LNCaP clone FGC (cell line): ENCODE measurements around the gene THBS3.
"Not testable (repeated sequence)": the region's sequence is repeated elsewhere in the genome, so short reads cannot be mapped to it uniquely, and the experiment has no call there.

Experiments
- DNase-seq: peaks from one replicate; pipeline ENCODE4 v3.0.0-alpha.2; 2011; ENCODE audit warnings: low read depth
- H3K4me3 ChIP-seq: 2 replicates; pipeline ENCODE4 v1.5.1; 2011; ENCODE audit warnings: mild to moderate bottlenecking, low read depth, low read length, control low read depth
- TF ChIP-seq, protein P1 (sequence below): IDR thresholded peaks from 2 replicates; pipeline ENCODE4 v1.5.1; 2012; ENCODE audit warnings: mild to moderate bottlenecking; ENCODE audit not compliant: control insufficient read depth, insufficient read depth; ENCODE audit errors: extremely low read depth

THBS3 gene

DNA sequence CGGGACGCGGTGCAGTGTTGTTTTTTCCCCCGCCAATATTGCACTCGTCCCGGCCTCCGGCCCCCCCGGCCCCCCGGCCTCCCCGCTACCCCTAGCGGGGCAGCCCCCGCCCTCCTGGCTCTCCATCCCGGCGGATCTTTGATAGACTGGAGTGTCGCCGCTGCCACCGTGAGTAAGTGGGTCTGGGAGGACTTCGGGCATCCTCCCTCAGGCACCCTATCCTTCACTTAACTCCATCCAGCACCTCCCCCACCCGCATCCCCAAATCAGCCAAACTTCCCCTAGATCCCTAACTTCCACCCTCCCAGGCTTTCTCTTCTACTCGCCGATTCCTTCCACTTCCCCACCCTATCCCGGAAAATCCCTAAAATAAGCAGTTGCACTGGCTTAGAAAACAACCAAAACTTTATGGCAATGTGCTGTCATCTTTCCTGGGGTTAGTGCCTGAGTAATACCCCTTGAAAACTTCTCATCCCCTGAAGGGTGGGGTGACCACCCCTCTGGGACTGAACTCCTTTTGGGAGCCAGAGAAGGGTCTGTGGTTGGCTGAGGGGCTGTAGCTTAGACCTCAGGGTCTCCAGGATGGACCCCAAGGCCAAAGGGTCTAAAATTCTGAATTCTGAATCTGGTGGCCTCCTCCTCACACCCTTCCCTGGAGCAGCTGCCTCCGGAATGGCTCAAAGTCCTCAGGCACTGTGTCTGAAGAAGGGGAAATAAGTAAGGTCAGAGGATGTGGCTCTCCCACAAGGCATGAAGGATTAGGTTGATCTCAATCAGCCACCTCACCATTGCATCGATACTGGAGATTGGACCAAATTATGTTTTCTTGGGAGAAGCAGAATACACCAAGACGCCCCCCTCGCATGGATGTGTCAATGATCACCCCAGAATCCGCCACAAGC is 12.2 kb downstream of the THBS3 start:
- DNase-seq: no peak
- TF ChIP-seq, protein P1, sequence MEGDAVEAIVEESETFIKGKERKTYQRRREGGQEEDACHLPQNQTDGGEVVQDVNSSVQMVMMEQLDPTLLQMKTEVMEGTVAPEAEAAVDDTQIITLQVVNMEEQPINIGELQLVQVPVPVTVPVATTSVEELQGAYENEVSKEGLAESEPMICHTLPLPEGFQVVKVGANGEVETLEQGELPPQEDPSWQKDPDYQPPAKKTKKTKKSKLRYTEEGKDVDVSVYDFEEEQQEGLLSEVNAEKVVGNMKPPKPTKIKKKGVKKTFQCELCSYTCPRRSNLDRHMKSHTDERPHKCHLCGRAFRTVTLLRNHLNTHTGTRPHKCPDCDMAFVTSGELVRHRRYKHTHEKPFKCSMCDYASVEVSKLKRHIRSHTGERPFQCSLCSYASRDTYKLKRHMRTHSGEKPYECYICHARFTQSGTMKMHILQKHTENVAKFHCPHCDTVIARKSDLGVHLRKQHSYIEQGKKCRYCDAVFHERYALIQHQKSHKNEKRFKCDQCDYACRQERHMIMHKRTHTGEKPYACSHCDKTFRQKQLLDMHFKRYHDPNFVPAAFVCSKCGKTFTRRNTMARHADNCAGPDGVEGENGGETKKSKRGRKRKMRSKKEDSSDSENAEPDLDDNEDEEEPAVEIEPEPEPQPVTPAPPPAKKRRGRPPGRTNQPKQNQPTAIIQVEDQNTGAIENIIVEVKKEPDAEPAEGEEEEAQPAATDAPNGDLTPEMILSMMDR: no peak
- peak overlapping the region; percentile 48 for H3K4me3 ChIP-seq

DNA sequence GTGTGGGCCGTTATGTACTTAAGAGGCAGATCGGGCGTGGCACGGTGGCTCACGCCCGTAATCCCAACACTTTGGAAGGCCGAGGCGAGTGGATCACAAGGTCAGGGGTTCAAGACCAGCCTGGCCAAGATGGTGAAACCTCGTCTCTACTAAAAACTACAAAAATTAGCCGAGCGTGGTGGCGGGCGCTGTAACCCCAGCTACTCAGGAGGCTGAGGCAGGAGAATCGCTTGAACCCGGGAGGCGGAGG is 13.8 kb downstream of the THBS3 start:
- DNase-seq: not testable (repeated sequence)
- H3K4me3 ChIP-seq: peak overlapping the region; percentile 40; the same call in 1 of the 2 replicates

DNA sequence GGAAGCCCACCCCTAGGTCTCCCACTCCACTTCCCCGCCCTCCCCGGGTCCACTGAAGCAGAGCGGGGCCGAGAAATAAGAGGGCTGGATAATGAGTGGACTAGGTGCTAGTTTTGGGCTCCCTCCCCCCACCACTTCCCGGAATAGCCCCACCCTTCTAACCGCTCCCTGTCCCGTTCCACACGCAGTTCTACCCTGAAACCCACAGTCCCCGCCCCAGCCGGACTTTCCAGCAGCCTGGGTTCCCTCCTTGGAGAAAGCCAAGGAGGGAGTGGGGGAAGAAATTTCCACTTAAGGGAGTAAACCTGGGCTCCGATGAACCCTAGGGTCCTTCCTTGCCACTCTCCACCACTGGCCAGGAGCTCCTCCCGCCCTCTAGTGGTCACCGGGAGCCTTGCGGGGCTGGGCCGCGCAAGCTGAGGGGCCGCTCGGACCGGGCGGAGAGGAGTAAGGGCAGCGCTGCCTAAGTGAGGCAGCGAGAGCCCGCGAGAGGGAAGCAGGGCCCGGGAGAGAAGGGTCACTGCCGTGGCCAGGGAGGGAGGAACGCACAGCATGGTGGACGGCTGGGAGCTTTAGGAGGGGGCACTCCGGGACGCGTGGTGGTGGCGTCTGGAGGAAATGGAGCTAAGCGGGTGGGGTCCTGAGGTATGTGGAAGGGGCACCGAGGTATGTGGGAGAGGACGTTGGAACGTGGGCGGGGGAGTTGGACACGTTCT is 14.3 kb downstream of the THBS3 start:
- DNase-seq: no peak
- H3K4me3 ChIP-seq: peak overlapping the region; percentile 40
- TF ChIP-seq, protein P1: peak; percentile 98

DNA sequence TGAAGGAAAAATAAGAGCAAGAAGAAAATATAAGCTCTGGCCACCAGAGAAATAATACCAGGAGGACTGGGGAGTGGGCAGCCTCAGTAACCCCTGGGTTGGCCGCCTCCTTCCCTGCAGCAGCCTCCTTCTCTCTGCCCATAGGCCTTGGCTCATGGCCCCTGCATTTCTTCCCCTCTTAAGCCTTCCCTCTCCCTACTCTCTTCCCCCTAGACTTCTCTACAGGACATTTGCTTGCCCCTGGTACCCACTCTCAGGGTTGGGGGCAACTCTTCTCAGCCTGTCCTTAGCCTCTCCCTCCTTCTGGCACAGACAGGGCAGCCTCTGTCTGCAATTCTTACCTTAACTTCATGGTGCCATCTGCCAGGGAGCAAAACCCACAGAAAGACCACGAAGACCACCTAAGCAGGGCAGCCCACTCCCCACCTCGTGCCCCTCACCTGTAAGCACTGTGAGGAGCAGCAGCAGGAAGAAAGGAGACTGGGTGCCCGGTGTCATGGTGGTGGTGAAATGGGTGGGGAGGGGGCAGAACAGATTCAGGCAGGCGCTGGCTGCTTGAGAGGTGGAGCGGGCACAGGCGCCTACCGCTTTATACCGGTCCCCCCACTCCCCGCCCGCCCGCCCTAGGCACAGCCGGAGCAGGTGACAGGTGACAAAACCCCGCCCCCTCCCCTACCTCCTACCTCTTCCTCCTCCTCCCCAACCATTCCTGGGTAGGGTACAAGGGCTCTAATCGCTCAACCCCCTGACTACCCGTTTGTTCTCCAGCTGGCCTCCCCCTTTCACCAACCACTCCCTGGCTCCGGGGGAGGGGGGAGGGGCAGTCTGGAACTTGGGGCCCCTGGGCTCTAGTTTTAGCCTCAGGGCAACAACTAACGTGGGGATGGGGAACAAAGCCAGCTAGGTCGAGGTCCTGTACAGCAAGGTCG is 15.1 kb downstream of the THBS3 start:
- TF ChIP-seq, protein P1: no peak
- H3K4me3 ChIP-seq: peak overlapping the region; percentile 40
- DNase-seq: no peak

DNA sequence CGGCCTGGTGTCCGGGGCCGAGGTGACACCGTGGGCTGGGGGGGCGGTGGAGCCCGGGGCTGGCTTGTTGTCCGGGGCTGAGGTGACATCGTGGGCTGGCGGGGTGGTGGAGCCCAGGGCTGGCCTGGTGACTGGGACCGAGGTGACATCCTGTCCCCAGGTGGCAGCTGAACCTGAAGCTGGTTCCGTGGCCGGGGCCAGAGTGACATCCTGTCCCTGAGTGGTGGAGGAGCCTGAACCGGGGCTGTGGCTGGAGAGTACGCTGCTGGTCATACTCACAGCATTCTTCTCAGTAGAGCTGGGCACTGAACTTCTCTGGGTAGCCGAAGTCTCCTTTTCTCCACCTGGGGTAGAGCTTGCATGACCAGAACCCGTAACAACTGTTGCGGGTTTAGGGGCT is 15.8 kb downstream of the THBS3 start:
- no peak for DNase-seq
- TF ChIP-seq, protein P1: no peak
- no peak overlapping the region for H3K4me3 ChIP-seq

DNA sequence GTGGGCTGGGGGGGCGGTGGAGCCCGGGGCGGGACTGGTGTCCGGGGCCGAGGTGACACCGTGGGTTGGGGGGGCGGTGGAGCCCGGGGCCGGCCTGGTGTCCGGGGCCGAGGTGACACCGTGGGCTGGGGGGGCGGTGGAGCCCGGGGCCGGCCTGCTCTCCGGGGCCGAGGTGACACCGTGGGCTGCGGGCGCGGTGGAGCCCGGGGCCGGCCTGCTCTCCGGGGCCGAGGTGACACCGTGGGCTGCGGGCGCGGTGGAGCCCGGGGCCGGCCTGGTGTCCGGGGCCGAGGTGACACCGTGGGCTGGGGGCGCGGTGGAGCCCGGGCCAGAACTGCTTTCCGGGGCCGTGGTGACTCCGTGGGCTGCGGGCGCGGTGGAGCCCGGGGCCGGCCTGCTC is 17.8 kb downstream of the THBS3 start:
- not testable (repeated sequence) for DNase-seq, H3K4me3 ChIP-seq

DNA sequence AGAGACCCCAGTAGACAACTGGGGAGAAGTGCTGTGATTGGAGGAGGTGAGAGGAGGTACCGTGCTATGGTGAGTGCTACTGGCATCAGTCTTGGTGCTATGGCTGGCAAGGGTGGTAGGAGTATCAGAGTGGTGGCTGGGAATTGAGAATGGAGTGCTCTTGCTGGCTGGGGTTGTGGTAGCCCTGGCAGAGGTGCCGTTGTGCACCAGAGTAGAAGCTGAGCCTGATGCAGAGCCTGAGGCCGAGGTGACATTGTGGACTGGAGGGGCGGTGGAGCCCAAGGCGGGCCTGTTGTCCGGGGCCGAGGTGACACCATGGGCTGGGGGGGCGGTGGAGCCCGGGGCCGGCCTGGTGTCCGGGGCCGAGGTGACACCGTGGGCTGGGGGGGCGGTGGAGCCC is 19.4 kb downstream of the THBS3 start:
- TF ChIP-seq, protein P1: no peak
- no peak overlapping the region for H3K4me3 ChIP-seq
- no peak for DNase-seq
